ENCODE results near the gene ATE1.
A peak's percentile ranks its signal among the peaks of the same experiment; 100 is the strongest.

Gene ATE1

GRCh38 chr10:121766426-121766825 is 161.4 kb downstream of the ATE1 start:
- TF ChIP-seq, protein P1, sequence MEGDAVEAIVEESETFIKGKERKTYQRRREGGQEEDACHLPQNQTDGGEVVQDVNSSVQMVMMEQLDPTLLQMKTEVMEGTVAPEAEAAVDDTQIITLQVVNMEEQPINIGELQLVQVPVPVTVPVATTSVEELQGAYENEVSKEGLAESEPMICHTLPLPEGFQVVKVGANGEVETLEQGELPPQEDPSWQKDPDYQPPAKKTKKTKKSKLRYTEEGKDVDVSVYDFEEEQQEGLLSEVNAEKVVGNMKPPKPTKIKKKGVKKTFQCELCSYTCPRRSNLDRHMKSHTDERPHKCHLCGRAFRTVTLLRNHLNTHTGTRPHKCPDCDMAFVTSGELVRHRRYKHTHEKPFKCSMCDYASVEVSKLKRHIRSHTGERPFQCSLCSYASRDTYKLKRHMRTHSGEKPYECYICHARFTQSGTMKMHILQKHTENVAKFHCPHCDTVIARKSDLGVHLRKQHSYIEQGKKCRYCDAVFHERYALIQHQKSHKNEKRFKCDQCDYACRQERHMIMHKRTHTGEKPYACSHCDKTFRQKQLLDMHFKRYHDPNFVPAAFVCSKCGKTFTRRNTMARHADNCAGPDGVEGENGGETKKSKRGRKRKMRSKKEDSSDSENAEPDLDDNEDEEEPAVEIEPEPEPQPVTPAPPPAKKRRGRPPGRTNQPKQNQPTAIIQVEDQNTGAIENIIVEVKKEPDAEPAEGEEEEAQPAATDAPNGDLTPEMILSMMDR (IDR thresholded peaks at IDR 0.05): no peak

- TF ChIP-seq, protein P1 (IDR thresholded peaks at IDR 0.05): no peak
Measured at GRCh38 chr10:121765204-121765603, 162.6 kb downstream of the ATE1 start.

- TF ChIP-seq, protein P1 (IDR thresholded peaks at IDR 0.05): no peak
Measured at GRCh38 chr10:121764233-121764942, 163.4 kb downstream of the ATE1 start.

DNA sequence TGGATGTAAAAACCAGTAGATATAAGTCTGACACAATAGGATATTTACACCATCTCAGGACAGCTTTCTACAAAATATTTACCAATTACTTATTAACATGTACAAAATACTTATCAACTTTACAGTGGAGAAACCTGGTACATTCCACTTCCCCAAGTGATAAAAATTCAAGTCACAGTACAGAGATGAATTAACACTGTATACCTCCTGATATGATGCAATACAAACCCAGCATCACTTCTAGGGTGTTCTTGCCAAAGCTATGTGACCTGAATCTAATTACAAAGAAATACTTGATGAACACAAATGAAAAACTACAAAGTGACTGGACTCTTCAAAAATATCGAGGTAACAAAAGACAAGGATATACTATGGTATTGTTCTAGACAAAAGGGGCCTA is 173.2 kb downstream of the ATE1 start:
- TF ChIP-seq, protein P1 (IDR thresholded peaks at IDR 0.05): no peak

GRCh38 chr10:121753726-121754476 is 173.9 kb downstream of the ATE1 start:
- TF ChIP-seq, protein P1 (IDR thresholded peaks at IDR 0.05): peak; percentile 65

DNA sequence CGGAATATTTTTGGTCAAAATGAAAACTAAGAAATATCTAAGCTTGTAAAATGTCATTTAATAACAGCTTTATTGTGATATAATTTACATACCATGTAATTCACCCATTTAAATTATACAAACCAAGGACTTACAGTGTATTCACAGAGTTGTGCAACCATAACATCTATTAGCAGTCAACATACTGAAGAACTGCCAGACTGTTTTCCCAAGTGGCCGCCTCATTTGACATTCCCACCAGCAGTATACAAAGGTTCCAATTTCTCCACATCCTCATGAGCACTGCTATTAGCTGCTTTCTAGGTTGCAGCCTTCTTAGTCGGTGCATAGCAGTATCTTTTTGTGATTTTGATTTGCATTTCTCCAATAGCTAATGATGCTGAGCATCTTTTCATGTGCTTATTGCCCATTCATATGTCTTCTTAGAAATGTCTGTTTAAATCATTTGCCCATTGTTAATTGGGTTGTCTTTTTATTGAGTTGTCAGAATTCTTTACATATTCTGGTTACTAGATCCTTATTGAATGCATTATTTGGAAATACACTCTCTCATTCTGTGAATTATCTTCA is 176.6 kb downstream of the ATE1 start:
- TF ChIP-seq, protein P1 (IDR thresholded peaks at IDR 0.05): no peak

DNA sequence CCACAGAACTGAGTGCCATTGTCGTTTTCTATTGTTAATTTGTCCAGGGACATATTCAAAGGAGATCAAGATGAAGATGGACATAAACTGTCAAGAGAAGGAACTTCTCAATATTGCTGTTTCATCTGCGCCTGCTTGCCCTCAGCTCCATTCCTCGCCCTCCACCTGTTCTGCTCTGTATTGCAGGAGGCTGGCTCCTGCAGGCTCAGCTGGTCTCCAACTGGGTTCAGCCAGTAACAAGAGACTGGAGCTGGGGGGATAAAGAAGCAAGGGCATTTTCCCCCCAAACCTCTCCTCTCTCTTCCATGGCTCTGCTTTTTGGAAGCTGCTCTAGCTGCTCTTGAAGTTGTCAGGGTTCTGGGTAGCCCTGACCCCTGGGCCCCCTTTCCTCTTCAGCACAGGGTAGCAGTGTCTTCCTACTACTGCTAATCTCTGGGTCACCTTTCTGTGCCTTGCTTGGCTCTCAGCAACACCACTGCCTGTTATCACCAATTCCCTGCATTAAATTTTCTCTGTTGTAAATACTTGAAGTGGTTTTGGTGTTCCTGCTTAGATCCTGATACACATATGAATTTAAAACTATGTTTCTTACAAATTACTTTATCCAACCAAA is 180.6 kb downstream of the ATE1 start:
- TF ChIP-seq, protein P1 (IDR thresholded peaks at IDR 0.05): no peak
